ENCODE data around the gene SERAC1. TPM values are rescaled to one million over a fixed set of nuclear protein-coding genes. Genes with fewer than 3 reads are reported as not detected.
A peak's percentile ranks its signal among the peaks of the same experiment; 100 is the strongest.
"Not testable (repeated sequence)": the region's sequence is repeated elsewhere in the genome, so short reads cannot be mapped to it uniquely, and the experiment has no call there.

SERAC1 gene
- total RNA-seq, 1 donor: 26.3 TPM

GRCh38 chr6:158172001-158172400 lies 3.9 kb upstream of the SERAC1 start:
- no peak for DNase-seq (ENCODE audit: low read depth)
- no peak for TF ChIP-seq CTCF (IDR thresholded peaks at IDR 0.05; ENCODE audit: insufficient read depth, low read depth, low read length)

GRCh38 chr6:158170656-158171081 lies 2.6 kb upstream of the SERAC1 start:
- no peak for TF ChIP-seq CTCF (IDR thresholded peaks at IDR 0.05; ENCODE audit: insufficient read depth, low read depth, low read length)
- H3K4me3 ChIP-seq (ENCODE audit: low read depth, low read length): no peak overlapping the region
- DNase-seq (ENCODE audit: low read depth): peak; percentile 57

More at GRCh38 chr6:158172001-158172400, 3.9 kb upstream of the SERAC1 start:
- H3K4me3 ChIP-seq (ENCODE audit: low read depth, low read length): no peak overlapping the region

- H3K4me3 ChIP-seq (ENCODE audit: low read depth, low read length); DNase-seq (ENCODE audit: low read depth): not testable (repeated sequence)
These were observed 1.6 kb upstream of the SERAC1 start for GRCh38 chr6:158169634-158170033.

GRCh38 chr6:158165919-158166416 lies 2.1 kb downstream of the SERAC1 start:
- TF ChIP-seq CTCF (IDR thresholded peaks at IDR 0.05; ENCODE audit: insufficient read depth, low read depth, low read length): no peak
- no peak for DNase-seq (ENCODE audit: low read depth)
- no peak overlapping the region for H3K4me3 ChIP-seq (ENCODE audit: low read depth, low read length)

GRCh38 chr6:158164579-158165170 lies 3.4 kb downstream of the SERAC1 start:
- H3K4me3 ChIP-seq (ENCODE audit: low read depth, low read length): no peak overlapping the region
- no peak for TF ChIP-seq CTCF (IDR thresholded peaks at IDR 0.05; ENCODE audit: insufficient read depth, low read depth, low read length)
- no peak for DNase-seq (ENCODE audit: low read depth)

GRCh38 chr6:158161566-158162254 lies 6.4 kb downstream of the SERAC1 start:
- DNase-seq (ENCODE audit: low read depth): no peak
- no peak overlapping the region for H3K4me3 ChIP-seq (ENCODE audit: low read depth, low read length)
- no peak for TF ChIP-seq CTCF (IDR thresholded peaks at IDR 0.05; ENCODE audit: insufficient read depth, low read depth, low read length)

- TF ChIP-seq CTCF (IDR thresholded peaks at IDR 0.05; ENCODE audit: insufficient read depth, low read depth, low read length): no peak
- peak; percentile 30 for DNase-seq (ENCODE audit: low read depth)
- H3K4me3 ChIP-seq (ENCODE audit: low read depth, low read length): no peak overlapping the region
These were observed 7.0 kb downstream of the SERAC1 start for GRCh38 chr6:158160932-158161539.

Data from fibroblast of villous mesenchyme (primary cell).